CD4-positive, alpha-beta T cell treated with Interferon alpha-2 for 1 hour (primary cell): ENCODE results near the gene ATP13A5.

Experiments
- DNase-seq, 2 donors: peaks; one replicate each; pipeline ENCODE4 v3.0.0-alpha.2; 2020 to 2022

The ATP13A5 gene

GRCh38 chr3:193347521-193348501 lies 30.7 kb downstream of the ATP13A5 start:
- no peak for DNase-seq

GRCh38 chr3:193346259-193346658 lies 32.3 kb downstream of the ATP13A5 start:
- DNase-seq = no peak

- DNase-seq = no peak
Observed at GRCh38 chr3:193345431-193345830, 33.1 kb downstream of the ATP13A5 start.

GRCh38 chr3:193344486-193344885 lies 34.1 kb downstream of the ATP13A5 start:
- no peak for DNase-seq

- DNase-seq = no peak
Observed at GRCh38 chr3:193343726-193344222, 34.8 kb downstream of the ATP13A5 start.

GRCh38 chr3:193342551-193342950 lies 36.0 kb downstream of the ATP13A5 start:
- no peak for DNase-seq

- no peak for DNase-seq
Observed at GRCh38 chr3:193335031-193335430, 43.5 kb downstream of the ATP13A5 start.

- no peak for DNase-seq
Observed at GRCh38 chr3:193333229-193333628, 45.3 kb downstream of the ATP13A5 start.

- DNase-seq = no peak
Observed at GRCh38 chr3:193330555-193331204, 47.9 kb downstream of the ATP13A5 start.

GRCh38 chr3:193317682-193318300 lies 60.8 kb downstream of the ATP13A5 start:
- no peak for DNase-seq

GRCh38 chr3:193314161-193314560 lies 64.4 kb downstream of the ATP13A5 start:
- DNase-seq = no peak

- no peak for DNase-seq
Observed at GRCh38 chr3:193313061-193313958, 65.2 kb downstream of the ATP13A5 start.

- no peak for DNase-seq
Observed at GRCh38 chr3:193310914-193311723, 67.4 kb downstream of the ATP13A5 start.

- no peak for DNase-seq
Observed at GRCh38 chr3:193305356-193305755, 73.2 kb downstream of the ATP13A5 start.

GRCh38 chr3:193301433-193301832 lies 77.1 kb downstream of the ATP13A5 start:
- DNase-seq = no peak

- no peak for DNase-seq
Observed at GRCh38 chr3:193297421-193297820, 81.1 kb downstream of the ATP13A5 start.

- DNase-seq = no peak
Observed at GRCh38 chr3:193295985-193296384, 82.6 kb downstream of the ATP13A5 start.

GRCh38 chr3:193292386-193292785 lies 86.2 kb downstream of the ATP13A5 start:
- no peak for DNase-seq

- DNase-seq = no peak
Observed at GRCh38 chr3:193271101-193271840, 107.3 kb downstream of the ATP13A5 start.

- DNase-seq = no peak
Observed at GRCh38 chr3:193270451-193270850, 108.1 kb downstream of the ATP13A5 start.
